IPS-18c (cell line): ENCODE measurements around the gene SPATA18.

ENCODE experiments used
- H3K4me3 ChIP-seq: 2 replicates; pipeline ENCODE4 v1.7.0; 2013; ENCODE audit warnings: low read depth, mild to moderate bottlenecking, low read length, moderate library complexity; ENCODE audit not compliant: insufficient read depth
- H3K9me3 ChIP-seq: one replicate; pipeline ENCODE4 v1.6.1; 2013; ENCODE audit warnings: mild to moderate bottlenecking, low read length, moderate library complexity; ENCODE audit not compliant: control insufficient read depth, insufficient read depth

SPATA18 gene

GRCh38 chr4:52094376-52095145 is 43.5 kb downstream of the SPATA18 start:
- Histone ChIP-seq H3K4me3 (no peak overlapping the region), H3K9me3 (no peaks in the 10 kb centered on the region)

- H3K4me3 ChIP-seq = no peak overlapping the region
- no peaks in the 10 kb centered on the region for H3K9me3 ChIP-seq
Observed at GRCh38 chr4:52095374-52095773, 44.3 kb downstream of the SPATA18 start.

- no peak overlapping the region for H3K4me3 ChIP-seq
- no peaks in the 10 kb centered on the region for H3K9me3 ChIP-seq
Observed at GRCh38 chr4:52096048-52096447, 44.9 kb downstream of the SPATA18 start.

GRCh38 chr4:52098618-52099017 is 47.5 kb downstream of the SPATA18 start:
- no peaks in the 10 kb centered on the region for H3K9me3 ChIP-seq
- H3K4me3 ChIP-seq = no peak overlapping the region

- Histone ChIP-seq H3K9me3 (no peaks in the 10 kb centered on the region), H3K4me3 (no peak overlapping the region)
Observed at GRCh38 chr4:52099860-52100461, 48.9 kb downstream of the SPATA18 start.

GRCh38 chr4:52102587-52102986 is 51.5 kb downstream of the SPATA18 start:
- Histone ChIP-seq H3K4me3 (no peak overlapping the region), H3K9me3 (no peaks in the 10 kb centered on the region)

- H3K9me3 ChIP-seq = no peaks in the 10 kb centered on the region
- no peak overlapping the region for H3K4me3 ChIP-seq
Observed at GRCh38 chr4:52103319-52103718, 52.2 kb downstream of the SPATA18 start.

- Histone ChIP-seq H3K4me3 (no peak overlapping the region), H3K9me3 (no peaks in the 10 kb centered on the region)
Observed at GRCh38 chr4:52105276-52105675, 54.2 kb downstream of the SPATA18 start.

- no peak overlapping the region for H3K4me3 ChIP-seq
- H3K9me3 ChIP-seq = no peaks in the 10 kb centered on the region
Observed at GRCh38 chr4:52106191-52106590, 55.1 kb downstream of the SPATA18 start.

GRCh38 chr4:52106660-52107059 is 55.6 kb downstream of the SPATA18 start:
- no peaks in the 10 kb centered on the region for H3K9me3 ChIP-seq
- no peak overlapping the region for H3K4me3 ChIP-seq

- H3K4me3 ChIP-seq = no peak overlapping the region
- H3K9me3 ChIP-seq = no peaks in the 10 kb centered on the region
Observed at GRCh38 chr4:52107336-52107735, 56.2 kb downstream of the SPATA18 start.

- Histone ChIP-seq H3K4me3 (no peak overlapping the region), H3K9me3 (no peaks in the 10 kb centered on the region)
Observed at GRCh38 chr4:52107745-52108144, 56.6 kb downstream of the SPATA18 start.

GRCh38 chr4:52110171-52110570 is 59.1 kb downstream of the SPATA18 start:
- Histone ChIP-seq H3K9me3 (no peaks in the 10 kb centered on the region), H3K4me3 (no peak overlapping the region)

GRCh38 chr4:52111995-52112394 is 60.9 kb downstream of the SPATA18 start:
- no peaks in the 10 kb centered on the region for H3K9me3 ChIP-seq
- H3K4me3 ChIP-seq = no peak overlapping the region

GRCh38 chr4:52112411-52112810 is 61.3 kb downstream of the SPATA18 start:
- Histone ChIP-seq H3K9me3 (no peaks in the 10 kb centered on the region), H3K4me3 (no peak overlapping the region)

- Histone ChIP-seq H3K4me3 (no peak overlapping the region), H3K9me3 (no peaks in the 10 kb centered on the region)
Observed at GRCh38 chr4:52116641-52117040, 65.5 kb downstream of the SPATA18 start.

GRCh38 chr4:52126226-52126625 is 75.1 kb downstream of the SPATA18 start:
- H3K9me3 ChIP-seq = no peaks in the 10 kb centered on the region
- no peak overlapping the region for H3K4me3 ChIP-seq

GRCh38 chr4:52126966-52127365 is 75.9 kb downstream of the SPATA18 start:
- Histone ChIP-seq H3K4me3 (no peak overlapping the region), H3K9me3 (no peaks in the 10 kb centered on the region)

- Histone ChIP-seq H3K4me3 (no peak overlapping the region), H3K9me3 (no peaks in the 10 kb centered on the region)
Observed at GRCh38 chr4:52135171-52135570, 84.1 kb downstream of the SPATA18 start.
